Cardiac muscle cell (in vitro differentiated cells and primary cell): ENCODE measurements around the gene MAEA. TPM values are rescaled to one million over a fixed set of nuclear protein-coding genes. Genes with fewer than 3 reads are reported as not detected.

Experiments used
- DNase-seq, 2 donors: peaks; one replicate each; pipeline versions ENCODE4 v3.0.0 to v3.0.0-alpha.2; 2010 to 2017; ENCODE audit warnings: low read depth in 1 of 2, low spot score in 1 of 2
- H3K27ac ChIP-seq: fragments of 200-600 bp; sonication (generic); 2 replicates; pipeline ENCODE4 v1.5.1; 2016
- H3K27me3 ChIP-seq: fragments of 200-600 bp; sonication (generic); 2 replicates; pipeline ENCODE4 v1.6.0; 2016; ENCODE audit warnings: control low read depth
- H3K36me3 ChIP-seq: fragments of 200-600 bp; sonication (generic); 2 replicates; pipeline ENCODE4 v1.5.1; 2016; ENCODE audit warnings: control low read depth
- H3K4me1 ChIP-seq: fragments of 200-600 bp; sonication (generic); 2 replicates; pipeline ENCODE4 v1.8.1; 2017; ENCODE audit warnings: low read depth, mild to moderate bottlenecking, mixed run types
- H3K4me3 ChIP-seq: fragments of 200-600 bp; sonication (generic); 2 replicates; pipeline ENCODE4 v1.5.1; 2016; ENCODE audit warnings: mild to moderate bottlenecking
- H3K9me3 ChIP-seq: fragments of 200-600 bp; sonication (generic); 2 replicates; pipeline ENCODE4 v1.5.1; 2017; ENCODE audit warnings: low read depth, mild to moderate bottlenecking, control low read depth
- polyA plus RNA-seq: library from polyadenylated mRNA; unstranded; fragments of >200 nt; fragmentation: Nextera tagmentation; extraction: Ambion mirVana; gene quantifications from 2 replicates; pipeline ENCODE4 v1.2.1, GENCODE V29; 2016
- total RNA-seq: library from RNA; depleted of rRNA; stranded (reverse); fragments of >200 nt; gene quantifications from 2 replicates; pipeline ENCODE4 v1.2.3, GENCODE V29; 2016
- TF ChIP-seq, protein P1 (sequence below): IDR thresholded peaks from 2 replicates; pipeline ENCODE4 v1.5.1; 2012; ENCODE audit warnings: low read depth, mild to moderate bottlenecking, low read length

Gene MAEA
- total and polyA plus RNA-seq, 2 experiments from 2014 or later, result 76.8 to 85.0 TPM

DNA sequence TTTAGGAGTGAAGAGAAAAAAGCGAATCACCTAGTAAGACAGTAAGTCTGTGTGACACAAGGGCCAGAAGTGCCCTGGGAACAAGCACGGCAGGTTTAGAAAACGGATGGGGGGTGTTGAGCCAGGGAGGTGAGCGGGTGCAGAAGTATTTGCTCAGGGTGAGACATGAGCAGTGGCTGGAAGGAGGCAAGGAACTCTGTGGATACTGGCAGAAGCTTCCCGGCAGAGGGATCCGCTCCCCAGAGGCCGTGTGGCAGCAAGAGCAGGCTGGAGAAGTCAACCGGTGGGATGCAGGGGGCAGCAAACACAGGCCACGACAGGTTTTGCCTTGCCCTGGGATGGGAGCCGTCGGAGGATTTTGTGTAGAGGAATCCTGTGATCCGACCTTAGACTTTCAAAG, 55.0 kb downstream of the MAEA start:
- Histone ChIP-seq H3K27me3 (no peaks in the 10 kb centered on the region), H3K36me3 (peaks cover 14% of the 10 kb centered on the region), H3K4me1 (peaks cover 6% of the 10 kb centered on the region), H3K9me3 (no peaks in the 10 kb centered on the region), H3K4me3 (no peak overlapping the region), H3K27ac (peak overlapping the region; percentile 28)
- TF ChIP-seq, protein P1, sequence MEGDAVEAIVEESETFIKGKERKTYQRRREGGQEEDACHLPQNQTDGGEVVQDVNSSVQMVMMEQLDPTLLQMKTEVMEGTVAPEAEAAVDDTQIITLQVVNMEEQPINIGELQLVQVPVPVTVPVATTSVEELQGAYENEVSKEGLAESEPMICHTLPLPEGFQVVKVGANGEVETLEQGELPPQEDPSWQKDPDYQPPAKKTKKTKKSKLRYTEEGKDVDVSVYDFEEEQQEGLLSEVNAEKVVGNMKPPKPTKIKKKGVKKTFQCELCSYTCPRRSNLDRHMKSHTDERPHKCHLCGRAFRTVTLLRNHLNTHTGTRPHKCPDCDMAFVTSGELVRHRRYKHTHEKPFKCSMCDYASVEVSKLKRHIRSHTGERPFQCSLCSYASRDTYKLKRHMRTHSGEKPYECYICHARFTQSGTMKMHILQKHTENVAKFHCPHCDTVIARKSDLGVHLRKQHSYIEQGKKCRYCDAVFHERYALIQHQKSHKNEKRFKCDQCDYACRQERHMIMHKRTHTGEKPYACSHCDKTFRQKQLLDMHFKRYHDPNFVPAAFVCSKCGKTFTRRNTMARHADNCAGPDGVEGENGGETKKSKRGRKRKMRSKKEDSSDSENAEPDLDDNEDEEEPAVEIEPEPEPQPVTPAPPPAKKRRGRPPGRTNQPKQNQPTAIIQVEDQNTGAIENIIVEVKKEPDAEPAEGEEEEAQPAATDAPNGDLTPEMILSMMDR, result no peak
- DNase-seq, result no peak

GRCh38 chr4:1345903-1346780, 56.5 kb downstream of the MAEA start:
- Histone ChIP-seq H3K4me3 (peak overlapping the region; percentile 66), H3K36me3 (peaks cover 4% of the 10 kb centered on the region), H3K27ac (peak overlapping the region; percentile 84), H3K9me3 (no peaks in the 10 kb centered on the region), H3K27me3 (no peaks in the 10 kb centered on the region), H3K4me1 (peaks cover 6% of the 10 kb centered on the region)
- TF ChIP-seq, protein P1, result peak; percentile 32
- peak; percentile 57 to 82 for DNase-seq

GRCh38 chr4:1346781-1347409, 57.2 kb downstream of the MAEA start, which contains the start of gene UVSSA:
Gene UVSSA, plus strand, starts transcription at chr4:1347208. Its CDS starts 884 bp downstream, at chr4:1348092.
- TF ChIP-seq, protein P1, result no peak
- Histone ChIP-seq H3K4me3 (peak within 1 kb of the TSS; percentile 67), H3K27ac (peak within 1 kb of the TSS; percentile 90), H3K4me1 (peaks cover 6% of the 10 kb centered on the region), H3K36me3 (no peaks in the 10 kb centered on the region), H3K27me3 (no peaks in the 10 kb centered on the region), H3K9me3 (no peaks in the 10 kb centered on the region)
- DNase-seq, result peak; percentile 100

- Histone ChIP-seq H3K4me1 (peaks cover 6% of the 10 kb centered on the region), H3K9me3 (no peaks in the 10 kb centered on the region), H3K27ac (peak overlapping the region; percentile 90), H3K27me3 (no peaks in the 10 kb centered on the region), H3K36me3 (no peaks in the 10 kb centered on the region), H3K4me3 (peak overlapping the region; percentile 67)
- TF ChIP-seq, protein P1, result peak; percentile 3
- DNase-seq, result peak; percentile 82 to 93
Measured at GRCh38 chr4:1347410-1347864, 57.7 kb downstream of the MAEA start.

GRCh38 chr4:1348014-1348513, 58.4 kb downstream of the MAEA start:
- TF ChIP-seq, protein P1, result no peak
- H3K27me3 ChIP-seq, result no peaks in the 10 kb centered on the region
- no peak for DNase-seq
- H3K27ac ChIP-seq, result peak overlapping the region; percentile 90
- H3K4me3 ChIP-seq, result peak overlapping the region; percentile 67
- no peaks in the 10 kb centered on the region for H3K9me3 ChIP-seq
- H3K36me3 ChIP-seq, result no peaks in the 10 kb centered on the region
- H3K4me1 ChIP-seq, result peaks cover 6% of the 10 kb centered on the region
